ENCODE data around the gene RPS2.
"Not testable (repeated sequence)": the region's sequence is repeated elsewhere in the genome, so short reads cannot be mapped to it uniquely, and the experiment has no call there.

RPS2 gene

GRCh38 chr16:1964506-1965395, at the start of gene RPS2:
RPS2 (minus strand) TSS chr16:1964826; CDS start chr16:1964625, 201 bp downstream.
- peak; percentile 94 to 99 for DNase-seq (ENCODE audit: low read depth in 2 of 2)

GRCh38 chr16:2013527-2013926, 48.9 kb upstream of the RPS2 start:
- no peak for DNase-seq (ENCODE audit: low read depth in 2 of 2)

DNA sequence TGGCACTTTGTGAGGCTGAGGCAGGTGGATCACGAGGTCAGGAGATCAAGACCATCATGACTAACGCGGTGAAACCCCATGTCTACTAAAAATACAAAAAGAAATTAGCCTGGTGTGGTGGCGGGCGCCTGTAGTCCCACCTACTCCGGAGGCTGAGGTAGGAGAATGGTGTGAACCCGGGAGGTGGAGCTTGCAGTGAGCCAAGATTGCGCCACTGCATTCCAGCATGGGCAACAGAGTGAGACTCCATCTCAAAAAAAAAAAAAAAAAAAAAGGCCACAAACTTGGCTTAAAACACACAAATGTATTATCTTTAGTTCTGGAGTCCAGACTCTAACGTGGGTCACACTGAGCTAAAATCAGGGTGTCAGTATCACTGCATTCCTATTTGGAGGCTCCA, 47.1 kb upstream of the RPS2 start:
- not testable (repeated sequence) for DNase-seq (ENCODE audit: low read depth in 2 of 2)

DNA sequence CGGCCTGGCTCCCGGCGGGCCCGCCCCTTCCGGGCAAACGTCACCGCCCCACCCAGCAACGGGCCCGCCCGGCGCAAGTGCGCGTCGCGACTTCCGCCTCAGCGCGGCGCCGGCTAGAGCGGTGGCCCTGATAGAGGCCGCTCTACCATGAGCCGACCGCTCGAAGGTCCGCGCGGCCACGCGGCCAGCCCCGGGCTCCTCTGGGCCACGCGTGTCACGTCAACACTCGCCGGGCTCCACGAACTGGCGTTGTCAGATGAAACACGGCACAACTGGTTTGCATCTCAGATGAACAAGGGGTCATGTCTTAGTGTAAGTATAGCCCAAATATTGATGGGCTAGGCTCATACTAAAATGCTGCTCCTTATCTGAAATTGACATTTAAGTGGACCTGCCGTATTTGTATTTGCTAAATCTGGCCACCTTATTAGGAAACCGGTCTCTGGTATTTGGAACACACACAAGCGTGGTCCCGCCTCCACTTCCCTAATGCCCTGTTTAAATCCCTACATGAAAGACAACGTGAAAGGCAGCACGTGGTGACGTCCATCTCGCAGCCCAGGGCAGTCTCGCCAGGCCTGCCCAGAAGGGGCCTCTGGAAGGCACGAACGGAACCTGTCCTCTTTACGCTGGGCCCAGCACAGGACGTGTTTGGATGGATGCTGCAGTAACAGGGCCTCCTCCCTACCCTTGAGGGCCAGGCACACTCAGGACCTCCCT, 45.3 kb upstream of the RPS2 start, which contains the start of gene ZNF598:
ZNF598 (minus strand) TSS at position 31 of the 720 bp plus-strand sequence.
- peak; percentile 72 to 73 for DNase-seq (ENCODE audit: low read depth in 2 of 2)

GRCh38 chr16:2009164-2009711, 44.6 kb upstream of the RPS2 start:
- no peak for DNase-seq (ENCODE audit: low read depth in 2 of 2)

DNA sequence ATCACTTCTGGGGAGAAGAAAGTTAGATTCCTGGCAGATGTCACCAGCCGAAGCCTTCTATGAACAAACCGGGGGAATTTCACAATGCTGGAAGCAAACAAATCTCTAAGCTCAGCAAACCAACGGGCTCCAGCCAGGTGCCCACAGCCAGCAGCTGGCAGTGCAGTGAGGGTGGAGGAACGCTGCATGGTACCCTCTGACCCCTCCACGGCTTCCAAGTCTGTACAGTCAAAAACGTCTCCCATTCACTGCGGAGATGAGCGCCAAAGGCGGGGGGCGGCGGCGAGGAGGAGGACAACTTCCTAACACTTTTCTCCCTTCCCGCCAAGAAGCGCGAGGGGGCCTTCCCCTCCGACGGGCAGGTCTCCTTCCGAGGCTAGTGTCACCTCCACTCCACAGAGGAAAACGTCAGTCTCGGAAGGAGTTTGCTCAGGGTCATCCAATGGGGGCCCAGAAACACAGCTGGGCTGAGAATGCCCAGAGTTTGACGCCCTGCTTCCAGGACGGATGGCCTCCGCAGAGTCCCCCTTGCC, 44.1 kb upstream of the RPS2 start:
- DNase-seq (ENCODE audit: low read depth in 2 of 2): no peak

DNA sequence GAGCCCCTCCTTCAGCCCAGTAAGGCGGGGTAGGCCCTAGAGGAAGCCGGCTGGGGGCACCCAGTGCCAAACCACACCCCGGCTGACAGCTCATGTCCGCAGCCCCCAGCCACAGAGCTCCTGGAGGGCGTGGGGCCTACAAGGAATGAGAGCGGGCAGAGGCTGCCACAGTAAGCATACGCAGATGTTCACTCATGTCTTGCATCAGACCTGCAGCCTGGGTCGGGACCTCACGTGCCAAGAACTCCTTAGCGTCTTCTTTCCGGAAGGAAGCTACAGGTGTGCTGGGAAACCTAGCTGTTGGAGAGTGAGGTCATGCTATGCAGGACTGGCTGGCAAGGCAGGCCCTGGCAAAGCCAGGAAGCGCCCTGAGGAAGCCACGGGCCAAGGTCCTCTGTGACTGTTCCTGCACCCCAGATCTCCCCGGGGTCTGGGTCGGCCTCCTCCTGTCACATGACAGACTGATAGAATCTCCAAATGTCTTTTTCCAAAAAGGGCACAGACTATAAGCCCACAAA, 43.4 kb upstream of the RPS2 start:
- no peak for DNase-seq (ENCODE audit: low read depth in 2 of 2)

- no peak for DNase-seq (ENCODE audit: low read depth in 2 of 2)
These were observed 42.6 kb upstream of the RPS2 start for GRCh38 chr16:2007081-2007836.

GRCh38 chr16:2006317-2006716, 41.7 kb upstream of the RPS2 start:
- DNase-seq (ENCODE audit: low read depth in 2 of 2): no peak

GRCh38 chr16:2005646-2006045, 41.0 kb upstream of the RPS2 start:
- no peak for DNase-seq (ENCODE audit: low read depth in 2 of 2)

DNA sequence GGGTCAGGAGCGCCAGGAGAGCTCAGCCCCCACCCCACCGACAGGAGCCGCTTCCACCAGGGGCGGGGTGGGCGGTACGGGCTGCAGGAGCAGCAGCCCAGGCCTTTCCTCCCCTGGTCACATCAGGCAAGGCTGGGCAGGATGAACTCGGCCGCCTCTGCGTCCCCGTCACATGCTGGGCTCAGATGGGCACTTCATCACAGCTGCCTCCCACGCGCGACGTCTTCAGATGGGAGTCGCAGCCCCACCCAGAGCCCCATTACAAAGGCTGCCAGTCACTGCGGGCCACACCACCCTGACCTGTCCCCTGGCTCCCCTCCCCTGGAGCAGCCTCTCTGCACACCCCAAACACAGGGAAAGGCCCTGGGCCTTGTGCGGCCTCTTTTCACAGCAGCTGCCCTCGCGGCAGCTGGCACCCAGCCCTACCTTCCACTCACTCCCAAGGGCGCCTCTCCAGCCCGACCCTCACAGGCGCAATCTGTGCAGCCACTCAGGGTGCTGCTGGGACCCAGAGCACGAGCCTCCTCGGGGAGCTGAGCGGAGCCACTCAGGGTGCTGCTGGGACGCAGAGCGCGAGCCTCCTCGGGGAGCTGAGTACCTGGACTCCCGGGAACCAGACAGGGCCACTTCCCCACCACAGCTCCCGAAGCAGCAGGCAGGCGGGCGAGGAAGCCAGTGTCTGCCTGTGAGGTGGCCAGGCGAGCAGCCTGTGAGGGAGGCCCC, 40.3 kb upstream of the RPS2 start:
- no peak for DNase-seq (ENCODE audit: low read depth in 2 of 2)

DNA sequence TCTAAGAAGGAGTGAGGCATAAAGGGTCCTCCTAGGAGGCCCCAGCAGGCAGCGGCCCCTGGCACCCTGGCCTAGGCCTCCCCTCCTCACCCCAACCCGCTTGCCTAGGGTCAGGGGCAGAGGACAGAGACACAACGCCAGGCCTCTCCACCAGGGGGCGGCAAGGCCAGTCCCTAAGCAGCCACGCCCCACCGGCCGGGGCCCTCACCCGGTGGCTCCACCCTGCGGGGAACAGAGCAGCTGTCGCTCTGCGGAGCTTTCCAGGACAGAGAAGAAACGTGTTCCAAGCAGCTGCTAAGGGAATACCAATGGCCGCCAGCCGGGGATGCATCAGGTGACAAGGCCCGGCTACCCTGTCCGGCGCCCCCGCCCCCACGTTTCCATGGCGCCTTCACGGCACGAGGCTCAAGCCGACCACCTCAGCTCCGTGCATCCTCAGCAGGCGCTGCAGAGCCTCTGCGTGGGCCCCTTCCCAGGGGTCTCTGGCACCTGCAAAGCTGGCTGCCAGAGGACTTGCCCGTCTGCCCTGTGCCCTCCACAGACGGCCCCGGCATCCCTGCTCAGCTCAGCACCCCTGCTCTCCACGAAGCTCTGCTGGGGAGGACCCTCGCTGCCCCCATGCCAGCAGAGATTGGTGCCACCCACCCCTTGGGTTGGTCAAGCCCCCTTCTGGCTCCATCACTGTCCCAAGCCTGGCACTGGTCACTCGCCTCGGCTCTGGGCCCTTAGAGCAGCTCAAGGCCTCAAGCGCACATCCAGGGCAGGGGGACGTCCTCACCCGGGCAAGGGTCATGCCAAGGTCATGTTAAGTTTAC, 39.4 kb upstream of the RPS2 start:
- DNase-seq (ENCODE audit: low read depth in 2 of 2): peak; percentile 89 to 93

GRCh38 chr16:2003231-2003826, 38.7 kb upstream of the RPS2 start:
- DNase-seq (ENCODE audit: low read depth in 2 of 2): no peak

- no peak for DNase-seq (ENCODE audit: low read depth in 2 of 2)
These were observed 38.0 kb upstream of the RPS2 start for GRCh38 chr16:2002406-2003230.

GRCh38 chr16:2001456-2002355, 37.1 kb upstream of the RPS2 start:
- DNase-seq (ENCODE audit: low read depth in 2 of 2): no peak

- no peak for DNase-seq (ENCODE audit: low read depth in 2 of 2)
These were observed 36.4 kb upstream of the RPS2 start for GRCh38 chr16:2001035-2001434.

DNA sequence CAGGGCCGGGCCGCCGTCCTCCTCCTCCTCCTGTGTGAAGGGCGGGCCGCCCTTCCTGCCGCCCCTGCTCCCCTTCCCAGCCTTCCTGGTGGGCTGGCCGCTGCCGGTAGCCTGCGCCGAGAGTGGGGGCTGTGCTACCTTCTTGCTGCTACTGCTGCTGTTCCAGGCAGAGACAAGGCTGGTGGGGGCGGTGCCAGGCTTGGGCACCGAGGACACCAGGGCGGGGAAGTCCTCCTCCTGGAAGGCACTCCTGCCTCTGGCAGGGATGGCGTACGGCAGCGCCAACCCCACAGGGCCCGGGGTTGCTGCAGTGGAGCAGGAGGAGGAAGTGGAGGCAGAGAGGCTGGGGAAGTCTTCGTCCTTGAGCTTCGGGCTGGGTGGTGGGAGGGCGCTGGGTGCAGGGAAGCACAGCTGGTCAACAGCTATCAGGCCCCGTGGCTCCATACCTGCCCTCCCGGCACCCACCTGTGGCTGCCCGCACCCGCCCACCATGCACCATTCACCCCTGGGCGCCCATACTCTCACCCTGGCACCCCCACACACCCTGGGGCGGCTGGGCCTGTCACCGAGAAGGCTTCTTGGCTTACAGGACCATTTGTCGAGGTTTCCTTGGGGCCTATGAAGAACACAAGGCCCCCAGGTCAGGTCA, 35.4 kb upstream of the RPS2 start:
- DNase-seq (ENCODE audit: low read depth in 2 of 2): no peak
